Measurements from ENCODE around the gene TTC39A.

Gene TTC39A

GRCh38 chr1:51327386-51327785 is 3.0 kb downstream of the TTC39A start:
- no peaks in the 10 kb centered on the region for H3K27me3 ChIP-seq (ENCODE audit: low read length)
- H3K4me3 ChIP-seq (ENCODE audit: insufficient read depth, low read length, poor library complexity, severe bottlenecking), result no peak overlapping the region
- no peak overlapping the region for H3K9ac ChIP-seq (ENCODE audit: low read length)
- no peaks in the 10 kb centered on the region for H3K79me2 ChIP-seq (ENCODE audit: insufficient read depth, low read length)
- H3K4me2 ChIP-seq (ENCODE audit: low read depth, low read length, poor library complexity, severe bottlenecking), result no peak overlapping the region
- TF ChIP-seq EZH2phosphoT487 (conservative IDR thresholded peaks at IDR 0.05; ENCODE audit: low read length), result no peak
- no peak for TF ChIP-seq CTCF (IDR thresholded peaks at IDR 0.05; ENCODE audit: insufficient read depth, low read length, poor library complexity, severe bottlenecking)
- no peaks in the 10 kb centered on the region for H3K9me2 ChIP-seq (replicated peaks; ENCODE audit: insufficient read depth, low read length)
- no peaks in the 10 kb centered on the region for H3K36me3 ChIP-seq (ENCODE audit: low read length)
- H3K27ac ChIP-seq (ENCODE audit: low read depth, low read length), result no peak overlapping the region
- no peak overlapping the region for H2AFZ ChIP-seq (ENCODE audit: low read depth, low read length, severe bottlenecking)
- no peaks in the 10 kb centered on the region for H3K9me3 ChIP-seq (ENCODE audit: insufficient read depth, low read length)
- H4K20me1 ChIP-seq (ENCODE audit: low read depth, low read length), result no peaks in the 10 kb centered on the region
- H3F3A ChIP-seq (ENCODE audit: insufficient read depth), result no peaks in the 10 kb centered on the region

- H2AFZ ChIP-seq (ENCODE audit: low read depth, low read length, severe bottlenecking), result no peak overlapping the region
- TF ChIP-seq CTCF (IDR thresholded peaks at IDR 0.05; ENCODE audit: insufficient read depth, low read length, poor library complexity, severe bottlenecking) (no peak), EZH2phosphoT487 (conservative IDR thresholded peaks at IDR 0.05; ENCODE audit: low read length) (no peak)
Observed at GRCh38 chr1:51326839-51327238, 3.5 kb downstream of the TTC39A start.

GRCh38 chr1:51325878-51326755 is 4.2 kb downstream of the TTC39A start:
- TF ChIP-seq CTCF (IDR thresholded peaks at IDR 0.05; ENCODE audit: insufficient read depth, low read length, poor library complexity, severe bottlenecking), result no peak
- TF ChIP-seq EZH2phosphoT487 (conservative IDR thresholded peaks at IDR 0.05; ENCODE audit: low read length), result no peak
- Histone ChIP-seq H3K36me3 (ENCODE audit: low read length) (no peaks in the 10 kb centered on the region), H3K9me2 (replicated peaks; ENCODE audit: insufficient read depth, low read length) (no peaks in the 10 kb centered on the region), H3K27me3 (ENCODE audit: low read length) (no peaks in the 10 kb centered on the region), H4K20me1 (ENCODE audit: low read depth, low read length) (no peaks in the 10 kb centered on the region), H3K9ac (ENCODE audit: low read length) (no peak overlapping the region), H2AFZ (ENCODE audit: low read depth, low read length, severe bottlenecking) (no peak overlapping the region), H3F3A (ENCODE audit: insufficient read depth) (no peaks in the 10 kb centered on the region), H3K27ac (ENCODE audit: low read depth, low read length) (no peak overlapping the region), H3K4me3 (ENCODE audit: insufficient read depth, low read length, poor library complexity, severe bottlenecking) (no peak overlapping the region), H3K9me3 (ENCODE audit: insufficient read depth, low read length) (no peaks in the 10 kb centered on the region), H3K79me2 (ENCODE audit: insufficient read depth, low read length) (no peaks in the 10 kb centered on the region), H3K4me2 (ENCODE audit: low read depth, low read length, poor library complexity, severe bottlenecking) (no peak overlapping the region)

More at GRCh38 chr1:51326839-51327238, 3.5 kb downstream of the TTC39A start:
- Histone ChIP-seq H4K20me1 (ENCODE audit: low read depth, low read length) (no peaks in the 10 kb centered on the region), H3K27me3 (ENCODE audit: low read length) (no peaks in the 10 kb centered on the region), H3K9me3 (ENCODE audit: insufficient read depth, low read length) (no peaks in the 10 kb centered on the region), H3K9me2 (replicated peaks; ENCODE audit: insufficient read depth, low read length) (no peaks in the 10 kb centered on the region), H3K4me2 (ENCODE audit: low read depth, low read length, poor library complexity, severe bottlenecking) (no peak overlapping the region), H3K79me2 (ENCODE audit: insufficient read depth, low read length) (no peaks in the 10 kb centered on the region), H3F3A (ENCODE audit: insufficient read depth) (no peaks in the 10 kb centered on the region), H3K36me3 (ENCODE audit: low read length) (no peaks in the 10 kb centered on the region), H3K4me3 (ENCODE audit: insufficient read depth, low read length, poor library complexity, severe bottlenecking) (no peak overlapping the region), H3K9ac (ENCODE audit: low read length) (no peak overlapping the region), H3K27ac (ENCODE audit: low read depth, low read length) (no peak overlapping the region)
